Measurements from ENCODE around the gene AGMO. TPM values are rescaled to one million over a fixed set of nuclear protein-coding genes. Genes with fewer than 3 reads are reported as not detected.

AGMO gene
- total and polyA plus RNA-seq, 4 donors: 21.6 to 46.6 (median 31.6) TPM

- DNase-seq (ENCODE audit: low spot score): no peak
- no peak for TF ChIP-seq RAD21 (IDR thresholded peaks at IDR 0.05)
- no peak for TF ChIP-seq FOXA1 (IDR thresholded peaks at IDR 0.05)
- TF ChIP-seq FOXA2 (IDR thresholded peaks at IDR 0.05): no peak
- TF ChIP-seq NR2F2 (IDR thresholded peaks at IDR 0.05): no peak
- TF ChIP-seq SP1 (IDR thresholded peaks at IDR 0.05): no peak
- no peak for TF ChIP-seq YY1 (IDR thresholded peaks at IDR 0.05)
- no peak for TF ChIP-seq ATF3 (IDR thresholded peaks at IDR 0.05)
- no peak for TF ChIP-seq ZBTB33 (IDR thresholded peaks at IDR 0.05)
- TF ChIP-seq JUND (IDR thresholded peaks at IDR 0.05): no peak
- TF ChIP-seq HNF4A (conservative IDR thresholded peaks at IDR 0.05): no peak
- no peak for TF ChIP-seq REST (IDR thresholded peaks at IDR 0.05)
- TF ChIP-seq HNF4G (IDR thresholded peaks at IDR 0.05): no peak
- no peak for TF ChIP-seq RXRA (IDR thresholded peaks at IDR 0.05)
- TF ChIP-seq GABPA (IDR thresholded peaks at IDR 0.05 in 1 of 2, conservative IDR thresholded peaks at IDR 0.05 in 1 of 2): no peak
- TF ChIP-seq EGR1 (IDR thresholded peaks at IDR 0.05; ENCODE audit: low read depth in 2 of 2): no peak
- no peak for TF ChIP-seq TAF1 (conservative IDR thresholded peaks at IDR 0.05)
- TF ChIP-seq CTCF (IDR thresholded peaks at IDR 0.05; ENCODE audit: low read depth, low read length, missing input control): no peak
- no peak for TF ChIP-seq MAX (IDR thresholded peaks at IDR 0.05)
- WGBS: 98% methylated on average over 21 of the region's 21 CpGs
These were observed 36.1 kb downstream of the AGMO start for GRCh38 chr7:15525652-15526263.

More at GRCh38 chr7:15525652-15526263, 36.1 kb downstream of the AGMO start:
- peaks cover 0 to 5% (median 0%) of the 10 kb centered on the region in 4 donors for H3K36me3 ChIP-seq (ENCODE audit: control insufficient read depth in 4 of 4, insufficient read depth in 3 of 4, low read depth in 1 of 4, low read length in 3 of 4)
- H3K27me3 ChIP-seq (ENCODE audit: control insufficient read depth in 4 of 4, insufficient read depth in 4 of 4, low read length in 3 of 4): no peaks in the 10 kb centered on the region
- H3K4me1 ChIP-seq (ENCODE audit: control insufficient read depth in 4 of 4, insufficient read depth in 4 of 4, low read length in 3 of 4): no peaks in the 10 kb centered on the region
- no peak overlapping the region for H3K9ac ChIP-seq (ENCODE audit: low read depth in 1 of 2, low read length in 2 of 2)
- H3K9me3 ChIP-seq (ENCODE audit: control insufficient read depth in 4 of 4, low read length in 3 of 4): peaks cover 0 to 1% (median 0%) of the 10 kb centered on the region in 4 donors
- no peak overlapping the region for H3K27ac ChIP-seq (ENCODE audit: low read depth in 1 of 2, low read length in 2 of 2)
- no peak overlapping the region for H3K4me3 ChIP-seq (ENCODE audit: low read depth in 1 of 3, low read length in 3 of 3)

All from liver (tissue), 9 donors.